ENCODE data around the gene KDM2A.

Gene KDM2A

DNA sequence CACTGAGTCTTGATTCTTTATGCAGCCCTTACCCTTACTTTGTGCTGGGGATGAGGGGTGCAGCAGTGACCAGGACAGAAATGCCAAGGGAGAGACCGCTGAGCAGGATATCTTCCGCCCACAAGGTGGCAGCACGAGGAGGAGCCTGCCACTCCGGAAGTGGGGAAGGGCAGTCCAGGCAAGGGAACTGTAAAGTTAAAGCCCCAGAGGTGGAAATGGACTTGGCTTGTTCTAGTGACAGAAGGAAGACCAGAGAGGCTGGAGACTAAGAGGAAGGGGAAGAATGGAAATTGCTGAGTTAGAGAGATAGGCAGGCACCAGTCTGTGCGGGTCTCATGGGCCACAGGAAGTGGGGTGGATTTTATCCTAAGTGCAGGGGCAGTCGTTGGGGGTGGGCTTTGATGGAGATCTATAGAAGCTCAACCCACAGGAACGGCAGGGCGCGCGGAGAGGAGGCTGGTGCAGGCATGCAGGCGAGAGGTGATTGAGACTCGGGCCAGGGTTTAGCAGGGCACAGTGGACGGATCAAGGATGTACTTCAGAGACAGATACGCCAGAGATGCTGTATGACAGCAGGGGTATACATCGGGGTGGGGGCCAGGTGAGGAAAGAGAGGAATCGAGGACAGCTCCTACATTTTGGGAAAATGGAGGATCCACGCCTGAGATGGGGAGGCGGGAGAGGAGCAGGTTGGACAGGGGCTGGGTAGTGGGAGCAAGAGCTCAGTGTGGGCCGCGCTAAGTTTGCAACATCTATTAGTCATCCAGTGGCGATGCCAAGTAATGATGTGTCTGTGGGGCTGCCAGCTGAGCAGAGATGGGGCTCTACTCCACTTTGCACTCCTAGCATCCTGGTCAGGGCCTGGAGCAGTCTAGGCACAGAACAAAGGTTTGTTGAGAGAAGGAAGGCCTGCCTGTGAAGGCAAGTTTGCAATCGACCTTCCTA lies 143.9 kb downstream of the KDM2A start:
- peak; percentile 84 for DNase-seq

DNA sequence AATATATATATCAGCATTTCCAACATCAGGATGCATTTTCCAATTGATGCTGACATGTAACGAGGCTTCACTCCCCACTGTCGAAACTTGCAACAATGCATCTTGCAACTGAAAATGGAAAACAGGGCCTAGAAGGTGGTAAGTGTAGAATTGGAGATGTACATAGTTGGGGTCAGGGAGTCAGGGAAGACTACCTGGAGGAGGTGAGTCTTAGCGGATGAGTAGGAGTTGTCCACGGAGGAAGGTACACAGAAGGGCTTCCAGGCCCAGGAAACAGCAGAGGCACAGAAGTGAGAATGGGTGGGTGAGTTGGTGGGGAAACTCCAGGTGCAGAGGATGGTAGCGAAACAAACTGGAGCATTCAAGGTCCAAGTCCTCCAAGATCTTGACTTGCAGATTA lies 145.2 kb downstream of the KDM2A start:
- DNase-seq: no peak

DNA sequence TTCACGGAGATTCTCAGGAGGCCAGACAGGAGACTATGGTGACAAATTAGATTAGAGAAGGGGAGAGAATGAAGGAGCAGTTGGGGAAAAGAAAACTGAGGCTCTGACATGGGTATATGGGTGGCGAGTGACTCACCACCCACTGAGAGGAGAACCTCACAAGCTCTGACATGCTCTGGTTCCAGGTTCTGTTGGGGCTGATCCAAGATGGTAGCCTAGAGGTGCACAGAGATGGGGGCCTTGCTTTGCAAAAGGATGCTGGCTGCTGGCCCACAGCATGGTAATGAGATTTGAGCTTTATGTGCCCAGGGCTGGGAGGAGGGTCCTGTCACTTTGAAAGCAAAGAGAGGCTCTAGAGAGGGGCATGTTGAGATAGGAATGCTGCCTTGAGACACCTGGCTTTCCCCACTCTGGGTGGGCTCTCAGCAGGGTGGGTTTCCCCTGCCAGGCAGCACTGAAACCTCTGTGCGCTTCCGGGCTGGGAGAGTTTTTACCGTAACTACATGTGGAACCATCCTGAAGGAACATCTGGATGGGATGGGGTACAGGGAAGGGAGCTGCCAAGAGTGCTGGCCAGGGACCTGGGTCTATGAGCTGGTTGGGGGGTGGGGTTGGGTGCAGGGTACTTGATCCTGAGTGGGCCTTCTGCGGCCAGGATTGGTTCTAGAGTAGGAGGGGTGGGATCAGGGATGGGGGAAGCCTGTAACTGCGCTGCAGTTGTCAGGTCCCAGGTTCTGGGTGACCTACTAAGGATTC lies 146.0 kb downstream of the KDM2A start:
- no peak for DNase-seq

DNA sequence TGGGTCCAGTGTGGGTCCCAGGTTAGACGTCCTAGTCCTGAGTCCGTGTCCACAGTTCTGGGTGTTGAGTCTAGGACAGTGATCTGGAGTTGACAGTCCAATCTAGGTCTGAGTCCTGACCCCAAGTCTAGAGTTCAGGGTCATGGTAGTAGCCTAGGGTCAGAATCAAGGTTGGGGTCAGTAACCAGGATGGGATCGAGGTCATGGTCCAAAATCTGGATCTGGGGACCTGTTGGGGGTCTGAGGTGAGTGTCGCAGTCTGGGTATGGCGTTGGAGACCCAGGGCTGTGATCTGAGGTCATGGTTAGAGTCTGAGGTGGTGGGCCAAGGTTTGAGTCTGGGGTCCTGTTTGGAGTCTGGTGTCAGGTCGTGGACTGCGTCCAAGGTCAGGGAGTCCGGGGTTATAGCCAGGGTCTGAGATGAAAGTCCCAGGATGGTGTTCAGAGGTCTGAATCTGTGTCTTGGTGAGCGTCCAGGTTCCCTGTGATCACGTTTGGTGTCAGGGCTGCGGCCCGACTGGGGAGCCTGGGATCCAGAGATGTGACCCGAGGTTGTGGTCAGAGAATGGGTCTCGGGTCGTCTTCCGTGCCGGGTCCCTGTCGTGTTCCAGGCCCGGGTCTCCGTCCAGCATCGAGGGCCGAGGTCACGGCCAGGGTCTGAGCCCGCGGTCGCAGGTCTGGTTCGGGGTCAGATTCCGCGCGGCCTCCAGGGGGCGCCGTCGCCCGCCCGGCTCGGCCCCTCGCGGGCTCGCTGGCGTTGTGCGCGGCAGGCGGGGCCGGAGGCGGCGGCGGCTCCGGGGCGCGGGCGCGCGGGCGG lies 146.8 kb downstream of the KDM2A start:
- DNase-seq: peak; percentile 86

DNA sequence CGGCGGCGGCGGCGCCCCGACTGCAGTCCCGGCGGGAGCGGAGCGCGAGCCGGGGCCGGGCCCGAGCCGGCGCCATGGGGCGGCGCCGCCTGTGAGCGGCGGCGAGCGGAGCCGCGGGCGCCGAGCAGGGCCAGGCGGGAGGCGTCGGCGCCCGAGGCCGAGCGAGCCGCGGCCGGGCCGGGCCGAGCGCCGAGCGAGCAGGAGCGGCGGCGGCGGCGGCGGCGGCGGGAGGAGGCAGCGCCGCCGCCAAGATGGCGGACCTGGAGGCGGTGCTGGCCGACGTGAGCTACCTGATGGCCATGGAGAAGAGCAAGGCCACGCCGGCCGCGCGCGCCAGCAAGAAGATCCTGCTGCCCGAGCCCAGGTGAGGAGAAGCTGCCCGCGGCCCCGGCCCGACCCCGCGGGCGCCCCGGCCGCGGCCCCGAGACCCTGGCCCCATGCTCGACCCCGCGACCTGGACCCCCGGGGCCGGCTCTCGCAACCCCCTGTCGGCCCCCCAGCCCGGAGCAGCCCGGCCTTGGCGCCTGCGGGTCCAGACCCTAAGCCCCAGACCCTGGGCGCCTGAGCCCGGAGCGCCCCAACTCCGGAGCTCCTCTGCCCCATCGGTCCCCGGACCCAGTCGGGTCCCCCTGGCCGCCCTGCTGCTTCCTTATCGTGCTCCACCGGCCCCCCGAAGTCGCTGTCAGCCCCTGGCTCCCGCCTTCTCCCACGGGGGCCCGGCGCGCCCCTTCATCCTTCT lies 147.6 kb downstream of the KDM2A start, which contains the start of gene GRK2:
Gene GRK2, plus strand, starts transcription at position 25 of the 739 bp plus-strand sequence. Its CDS starts 227 bp downstream, at position 252.
- peak; percentile 64 for DNase-seq

DNA sequence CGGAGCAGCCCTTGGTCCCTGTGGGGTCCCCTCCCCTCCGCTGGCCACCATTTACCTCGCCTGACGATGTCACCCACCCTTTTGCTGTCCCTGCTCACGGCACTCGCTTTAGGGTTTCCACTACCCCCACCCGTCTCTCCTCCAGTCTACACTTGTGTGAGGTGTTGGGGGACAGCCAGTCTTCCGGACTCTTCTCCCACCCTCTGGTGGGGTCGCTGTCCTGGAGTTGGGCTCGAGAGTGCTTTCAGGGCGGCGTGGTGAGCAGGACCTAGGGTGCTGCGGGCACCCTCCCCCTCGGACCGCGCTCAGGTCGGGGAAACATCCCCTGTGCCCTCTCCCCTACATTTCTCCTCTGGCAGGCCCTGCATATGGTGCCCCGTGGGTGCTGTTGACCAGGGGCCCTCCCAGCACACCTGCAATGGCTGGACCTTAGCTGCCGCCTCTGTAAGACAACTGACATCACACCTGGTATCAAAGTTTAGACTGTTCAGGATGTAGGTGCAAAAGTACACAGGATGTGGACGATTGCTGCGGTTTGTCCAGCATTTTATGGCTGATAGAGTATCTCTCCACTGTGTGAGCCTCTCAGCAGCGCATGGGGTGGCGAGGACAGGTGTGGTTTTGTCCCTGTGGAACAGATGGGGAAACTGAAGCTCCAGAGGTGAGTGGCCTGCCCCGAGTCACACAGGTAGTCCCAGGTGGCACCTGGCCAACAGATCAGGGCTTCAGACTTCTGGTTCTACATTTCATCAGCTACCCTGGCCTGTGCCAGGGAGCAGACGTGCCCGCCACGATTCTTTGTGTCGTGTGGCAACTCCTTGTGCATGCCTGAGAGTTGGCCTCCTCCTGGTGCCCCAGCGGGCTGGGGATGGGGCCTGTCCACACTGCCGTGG lies 148.4 kb downstream of the KDM2A start:
- DNase-seq: peak; percentile 63

DNA sequence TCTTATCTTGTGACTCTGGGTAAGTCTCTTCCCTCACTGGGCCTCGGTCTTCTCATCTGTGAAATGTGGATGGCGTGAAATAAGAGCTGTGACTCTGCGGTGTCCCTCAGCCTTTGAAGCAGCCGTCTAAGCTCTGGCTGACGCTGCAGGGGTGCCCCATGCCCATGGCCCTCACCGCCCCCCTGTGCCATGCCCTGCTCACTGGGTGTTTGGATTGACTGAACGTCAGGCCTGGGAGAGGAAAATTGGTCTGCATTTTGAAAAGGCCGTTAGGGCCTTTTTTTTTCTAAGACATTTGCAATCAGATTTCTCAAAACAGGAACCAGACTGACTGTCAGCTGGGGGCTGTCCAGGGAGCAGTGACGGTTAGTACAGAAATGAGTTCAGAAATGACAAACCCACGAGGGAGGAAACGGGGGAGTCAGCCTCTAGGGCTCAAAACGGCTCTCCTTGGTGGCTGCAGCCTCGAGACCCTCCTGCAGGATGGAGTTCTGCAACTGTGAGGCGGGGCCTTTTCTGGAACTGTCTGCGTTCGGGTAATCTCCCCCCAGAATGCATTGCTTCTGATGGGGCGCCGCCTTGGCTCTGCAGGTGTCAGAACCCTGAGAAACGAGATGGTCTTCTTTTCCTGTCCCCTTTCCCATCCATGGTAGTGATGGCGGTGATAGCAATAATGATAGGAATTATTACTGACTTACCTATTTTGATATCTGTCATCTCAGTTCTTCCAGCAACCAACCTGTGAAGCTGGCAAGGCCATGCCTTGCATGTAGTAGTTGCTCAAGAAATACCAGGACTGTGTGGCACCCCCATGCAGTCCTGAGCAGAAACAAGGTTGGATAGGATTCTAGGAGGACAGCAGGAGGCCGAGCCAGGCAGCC lies 149.3 kb downstream of the KDM2A start:
- DNase-seq: peak; percentile 74

DNA sequence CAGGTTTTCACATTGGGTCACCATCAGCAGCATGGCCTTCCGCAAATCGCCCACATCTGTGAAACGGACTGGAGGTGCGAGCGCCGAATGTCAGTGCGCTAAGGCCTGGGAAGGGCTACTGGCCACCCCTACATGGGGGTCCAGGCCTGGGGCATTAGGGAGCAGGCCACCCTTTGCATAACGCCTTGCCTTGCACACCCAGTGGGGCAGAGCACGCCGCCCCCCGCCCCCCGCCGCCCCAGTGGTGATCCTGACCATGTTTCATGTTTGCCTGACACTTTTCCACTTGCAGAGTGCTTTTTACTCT lies 149.9 kb downstream of the KDM2A start:
- DNase-seq: peak; percentile 5

DNA sequence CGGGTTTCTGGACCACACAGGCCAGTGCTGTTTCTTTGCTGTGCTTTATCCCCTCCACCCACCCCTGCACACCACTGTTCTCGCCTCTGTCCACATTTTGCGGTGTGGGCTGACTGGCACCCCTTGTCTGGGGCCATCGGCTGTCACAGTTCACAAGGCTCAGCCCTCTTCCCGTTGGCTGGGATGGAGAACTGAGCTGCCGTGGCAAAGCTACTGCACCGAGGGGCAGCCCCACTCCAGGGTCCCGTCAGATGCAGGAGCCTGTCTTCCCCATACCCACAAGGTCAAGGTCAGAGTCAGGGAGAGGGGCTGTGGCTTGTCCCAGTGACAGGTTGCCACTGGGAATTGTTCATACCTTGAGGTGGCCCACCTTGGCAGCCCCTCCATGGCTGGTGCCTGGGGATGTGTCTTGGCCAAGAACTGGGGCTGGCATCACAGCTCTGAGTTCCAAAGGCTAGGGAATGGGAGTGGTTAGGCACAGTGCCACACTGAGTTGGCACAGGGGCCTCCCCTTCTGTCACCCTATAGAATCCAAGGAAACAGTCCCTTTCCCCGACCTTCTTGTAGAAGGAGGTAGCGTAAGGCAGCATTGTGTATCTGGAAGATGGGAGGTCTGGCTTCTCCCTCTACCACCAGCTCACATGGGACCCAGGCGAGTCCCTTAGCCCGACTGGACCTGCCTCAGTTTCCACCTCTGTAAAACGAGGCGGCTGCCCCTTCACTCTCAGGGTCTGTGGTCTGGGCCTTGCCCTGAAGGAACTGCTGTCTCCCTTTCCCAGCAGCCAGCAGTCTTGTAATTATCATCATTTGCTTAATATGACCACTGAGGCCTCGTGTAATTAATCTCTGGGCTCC lies 150.6 kb downstream of the KDM2A start:
- no peak for DNase-seq

DNA sequence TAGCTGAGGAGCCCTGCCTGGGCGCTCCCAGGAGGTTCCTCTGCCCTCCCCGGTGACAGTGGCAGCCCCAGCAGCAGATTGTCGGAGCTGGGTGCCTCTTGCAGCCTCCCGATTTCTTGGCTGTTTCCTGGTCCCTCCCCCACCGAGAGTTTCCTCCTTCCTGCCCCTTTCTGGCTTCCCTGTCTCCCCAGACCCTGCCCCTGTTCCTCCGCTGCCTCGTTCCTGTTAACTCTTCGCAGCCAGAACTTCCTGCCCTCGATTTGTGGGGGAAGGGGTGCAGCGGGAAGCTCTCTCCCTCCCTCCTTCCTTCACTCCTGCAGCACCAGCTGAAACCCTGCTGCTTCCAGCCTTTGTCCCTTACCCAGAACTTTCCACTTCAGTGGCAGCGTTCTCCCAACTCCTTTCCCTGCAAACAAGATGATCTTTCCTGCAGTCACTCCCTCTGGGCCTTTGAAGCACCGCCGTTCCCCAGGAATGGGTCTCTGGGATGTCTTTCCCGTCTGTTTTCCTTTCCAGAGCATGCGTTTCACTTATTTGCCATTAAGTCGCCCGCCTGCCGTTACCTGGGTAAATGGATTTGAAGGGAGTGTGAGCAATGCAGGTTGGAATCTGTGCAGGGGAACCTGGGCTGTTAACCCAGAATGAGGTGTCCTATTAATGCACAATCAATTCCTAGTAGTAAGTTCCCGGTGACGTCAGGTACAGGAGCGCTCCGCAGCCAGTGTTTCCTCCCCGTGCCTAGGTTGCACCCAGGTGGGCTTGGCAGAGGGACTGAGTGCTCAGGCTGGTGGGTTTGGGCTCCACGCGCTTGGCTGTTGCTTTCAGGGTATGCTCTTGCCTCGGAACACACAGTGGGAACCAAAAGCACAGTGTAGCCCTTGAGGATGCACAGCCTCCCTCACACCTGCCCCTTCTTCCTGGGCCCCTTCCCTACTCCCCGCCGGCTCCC lies 151.5 kb downstream of the KDM2A start:
- DNase-seq: peak; percentile 57

DNA sequence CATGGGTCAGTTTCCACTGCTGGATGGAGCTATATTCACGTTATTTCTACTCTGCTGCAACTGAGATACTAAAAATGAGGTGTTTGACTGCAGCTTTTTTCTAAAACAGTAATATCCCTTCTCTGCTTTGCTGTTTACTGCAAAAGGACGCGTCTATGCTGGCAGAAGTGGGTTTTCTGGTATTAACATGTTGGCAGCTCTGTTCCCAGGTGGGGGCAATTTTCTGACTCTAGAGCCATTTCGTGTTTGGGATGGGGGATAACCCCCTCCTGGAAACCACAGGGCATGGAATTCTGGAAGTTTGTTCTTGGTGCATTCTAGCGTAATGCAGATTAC lies 152.1 kb downstream of the KDM2A start:
- no peak for DNase-seq

DNA sequence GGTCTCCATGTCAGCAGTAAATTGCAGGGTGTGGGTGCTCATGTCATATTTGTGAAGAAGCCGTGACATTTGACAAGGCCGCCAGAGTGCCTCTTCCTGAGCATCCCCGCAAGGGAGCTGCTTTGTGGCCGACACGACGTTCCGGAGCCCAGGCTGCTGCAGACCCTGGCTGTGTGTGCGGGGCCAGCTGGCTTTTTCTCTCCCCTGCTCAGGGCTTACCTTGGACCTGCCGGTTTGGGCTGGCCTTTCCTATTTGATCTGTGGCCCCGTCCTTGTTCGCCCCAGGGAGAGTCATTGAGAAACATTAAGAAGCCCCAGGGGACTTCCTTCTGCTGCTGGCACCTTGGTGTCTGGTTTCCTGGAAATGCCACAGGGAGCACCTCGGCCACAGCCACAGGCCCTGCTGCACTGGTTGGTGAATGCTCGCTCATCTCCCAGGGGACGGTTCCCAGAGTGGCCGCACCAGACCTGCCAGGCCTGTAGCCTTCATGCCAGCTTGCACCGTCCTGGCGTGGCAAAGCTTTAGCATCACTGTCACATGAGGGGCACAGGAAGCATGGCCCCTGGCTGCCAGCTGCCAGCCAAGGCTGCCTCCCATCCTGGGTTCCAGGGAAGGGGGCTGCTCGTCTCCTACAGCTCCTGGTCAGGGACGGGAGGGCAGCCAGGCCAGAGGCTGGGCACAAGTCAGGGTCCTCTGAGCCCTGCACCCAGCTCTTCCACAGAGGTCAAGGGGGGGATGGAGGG lies 152.7 kb downstream of the KDM2A start:
- peak; percentile 70 for DNase-seq

DNA sequence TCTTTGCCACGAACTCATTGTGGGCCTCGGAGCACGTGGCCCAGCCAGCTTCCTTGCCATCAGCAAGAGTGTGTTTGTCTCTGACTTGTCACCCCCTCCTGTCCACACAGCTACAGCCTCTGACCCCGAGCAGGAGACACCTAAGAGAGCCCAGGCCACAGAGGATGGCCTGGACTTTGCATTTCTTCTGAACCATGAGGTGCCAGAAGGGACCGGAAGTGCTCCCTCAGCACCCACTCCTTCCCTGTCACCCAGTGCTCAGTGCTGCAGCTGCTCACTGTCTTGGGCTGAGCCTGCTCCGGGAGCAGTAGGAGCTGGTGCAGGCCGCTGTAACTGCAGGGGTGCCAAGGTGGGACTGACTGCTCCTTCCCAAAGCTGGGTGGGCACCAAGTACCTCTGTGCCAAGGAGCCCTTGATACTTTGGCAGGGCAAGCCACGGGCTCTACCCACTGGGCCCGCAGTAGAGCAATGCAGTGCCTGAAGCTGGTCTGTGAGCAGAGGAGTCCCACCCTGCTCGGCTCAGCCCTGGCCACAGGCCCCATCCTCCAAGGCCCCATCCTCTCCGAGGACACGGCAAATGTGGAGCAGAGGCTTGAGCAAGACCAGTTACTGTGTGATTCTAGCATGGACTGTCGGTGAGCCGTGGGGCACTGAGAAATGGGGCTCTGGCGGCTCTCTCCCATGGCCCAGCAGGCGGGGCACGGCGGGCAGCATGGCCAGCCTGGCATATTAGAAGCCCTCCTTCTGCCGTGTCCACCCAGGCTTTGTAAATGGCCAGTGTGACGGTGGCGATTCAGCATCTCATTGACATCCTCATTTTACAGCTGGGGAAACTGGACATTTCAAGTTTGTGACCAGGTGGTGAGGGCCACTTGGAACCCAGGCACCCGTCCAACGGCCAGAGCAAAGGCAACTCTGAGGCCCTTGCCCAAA lies 153.5 kb downstream of the KDM2A start:
- peak; percentile 51 for DNase-seq

DNA sequence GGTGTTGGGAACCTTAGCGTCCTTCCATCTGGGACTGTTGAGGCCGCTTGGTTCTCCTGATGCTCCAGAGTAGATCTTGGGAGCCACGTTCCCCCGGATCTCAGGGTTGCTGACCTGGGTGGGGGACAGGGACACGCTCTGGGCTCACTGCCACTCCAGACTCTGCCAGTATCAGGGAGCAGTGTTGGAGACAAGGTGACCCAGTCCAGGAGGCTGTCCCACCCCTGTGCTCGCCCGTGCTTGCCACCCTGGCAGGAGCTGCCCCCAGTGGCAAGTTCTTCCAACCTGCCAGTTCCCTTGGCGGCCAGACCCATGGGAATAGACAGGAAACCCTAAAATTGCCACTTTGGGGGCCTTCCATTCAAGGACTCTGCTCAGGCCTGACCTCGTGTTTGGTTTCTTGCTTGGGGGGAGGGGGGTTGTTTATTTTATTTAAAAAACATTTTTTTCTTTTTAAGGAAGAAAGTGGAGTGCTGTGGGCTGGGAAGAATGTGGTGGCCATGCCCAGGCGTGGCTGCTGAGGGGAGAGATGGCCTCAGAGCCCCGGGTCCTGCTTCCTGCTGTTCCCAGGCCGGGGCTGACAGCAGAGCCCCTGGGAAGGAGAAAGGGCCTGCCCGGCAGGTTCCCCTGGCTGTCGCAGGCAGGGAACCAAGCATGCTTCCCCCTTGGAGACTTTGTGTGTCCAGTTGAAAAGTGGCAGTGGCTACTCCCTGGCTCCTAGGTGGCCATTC lies 154.4 kb downstream of the KDM2A start:
- DNase-seq: no peak

DNA sequence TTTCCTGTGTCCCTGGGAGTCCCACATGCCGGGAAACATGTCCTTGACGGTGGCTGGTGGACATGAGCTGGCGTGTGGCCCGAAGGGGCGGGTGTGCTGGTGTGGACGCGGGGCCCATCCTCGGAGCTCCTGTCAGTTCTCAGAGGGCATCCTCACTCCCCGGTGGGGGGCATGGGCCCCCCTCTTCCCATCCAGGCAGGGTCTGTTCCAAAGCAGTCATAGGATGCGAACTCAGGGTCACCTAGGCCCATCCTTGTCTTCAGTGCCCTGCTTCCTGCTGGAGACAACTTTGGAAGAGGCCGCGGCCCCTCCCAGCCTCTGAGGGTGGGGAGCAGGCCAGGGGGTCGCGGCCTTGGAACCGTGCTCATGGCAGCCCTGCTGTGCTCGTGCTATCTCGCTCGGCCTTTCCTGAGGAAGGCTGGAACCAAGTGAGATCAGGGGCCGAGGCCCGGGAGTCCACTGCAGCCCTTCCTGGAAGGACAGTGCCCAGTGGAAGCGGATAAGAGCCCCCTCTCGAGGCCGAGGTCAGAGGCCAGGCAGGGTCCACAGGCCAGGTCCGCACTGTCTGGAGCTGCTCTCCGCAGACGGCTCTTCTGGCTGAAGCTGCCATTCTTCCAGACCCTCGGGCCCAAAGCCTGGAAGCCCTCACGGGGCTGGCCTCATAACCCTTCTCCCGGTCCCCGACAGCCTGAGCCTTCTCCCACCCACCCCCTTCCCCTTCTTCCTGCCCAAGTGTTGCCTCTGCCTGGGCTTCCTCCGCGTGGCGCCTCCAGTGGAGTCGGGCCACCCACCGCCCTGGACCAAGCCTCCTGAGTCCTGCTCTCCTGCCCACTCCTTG lies 155.9 kb downstream of the KDM2A start:
- DNase-seq: peak; percentile 20
